OCI-LY1 (cell line): Measurements from ENCODE around the gene PCSK5.

Experiments
- EZH2 ChIP-seq: fragments of 200-600 bp; sonication (generic), shearing (Covaris generic); IDR thresholded peaks from 2 replicates; pipeline ENCODE4 v1.8.0; 2017; ENCODE audit warnings: borderline replicate concordance, mixed run types, mild to moderate bottlenecking, antibody characterized with exemption, low read length, moderate library complexity, mixed read lengths
- TF ChIP-seq, protein P1 (sequence below): fragments of 200-600 bp; sonication (generic), shearing (Covaris generic); IDR thresholded peaks from 2 replicates; pipeline ENCODE4 v1.5.1; 2017; ENCODE audit warnings: mild to moderate bottlenecking, antibody characterized with exemption, low read length, moderate library complexity, mixed read lengths

DNA sequence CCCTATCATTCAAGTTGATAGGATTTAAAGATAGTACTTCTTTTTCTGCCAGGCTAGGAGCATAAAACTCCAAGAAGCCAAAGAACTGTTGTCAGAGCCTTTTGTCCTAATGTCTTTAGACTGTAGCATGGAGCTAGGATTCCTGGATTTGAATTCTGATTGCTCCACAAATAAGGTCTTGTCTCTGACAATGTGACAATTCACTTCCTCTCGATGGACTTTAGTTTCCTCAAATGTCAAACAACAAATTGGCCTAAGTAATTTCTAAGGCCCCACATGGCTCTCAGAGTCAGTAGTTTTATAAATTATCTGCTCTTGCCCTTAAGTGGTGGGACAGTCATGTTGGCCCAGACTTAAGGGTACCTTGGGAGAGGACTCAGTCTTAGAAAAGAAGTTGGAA lies 467.1 kb downstream of the PCSK5 start:
- TF ChIP-seq, protein P1, sequence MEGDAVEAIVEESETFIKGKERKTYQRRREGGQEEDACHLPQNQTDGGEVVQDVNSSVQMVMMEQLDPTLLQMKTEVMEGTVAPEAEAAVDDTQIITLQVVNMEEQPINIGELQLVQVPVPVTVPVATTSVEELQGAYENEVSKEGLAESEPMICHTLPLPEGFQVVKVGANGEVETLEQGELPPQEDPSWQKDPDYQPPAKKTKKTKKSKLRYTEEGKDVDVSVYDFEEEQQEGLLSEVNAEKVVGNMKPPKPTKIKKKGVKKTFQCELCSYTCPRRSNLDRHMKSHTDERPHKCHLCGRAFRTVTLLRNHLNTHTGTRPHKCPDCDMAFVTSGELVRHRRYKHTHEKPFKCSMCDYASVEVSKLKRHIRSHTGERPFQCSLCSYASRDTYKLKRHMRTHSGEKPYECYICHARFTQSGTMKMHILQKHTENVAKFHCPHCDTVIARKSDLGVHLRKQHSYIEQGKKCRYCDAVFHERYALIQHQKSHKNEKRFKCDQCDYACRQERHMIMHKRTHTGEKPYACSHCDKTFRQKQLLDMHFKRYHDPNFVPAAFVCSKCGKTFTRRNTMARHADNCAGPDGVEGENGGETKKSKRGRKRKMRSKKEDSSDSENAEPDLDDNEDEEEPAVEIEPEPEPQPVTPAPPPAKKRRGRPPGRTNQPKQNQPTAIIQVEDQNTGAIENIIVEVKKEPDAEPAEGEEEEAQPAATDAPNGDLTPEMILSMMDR: no peak
- no peak for TF ChIP-seq EZH2
